Transverse colon (tissue), 4 donors: ENCODE measurements around the gene ZDHHC14. TPM values are rescaled to one million over a fixed set of nuclear protein-coding genes. Genes with fewer than 3 reads are reported as not detected.
"Not testable (repeated sequence)": the region's sequence is repeated elsewhere in the genome, so short reads cannot be mapped to it uniquely, and the experiment has no call there.

Source experiments
- DNase-seq: peaks from one replicate; pipeline ENCODE4 v3.0.0-alpha.2; 2019
- H3K27ac ChIP-seq, 4 donors: fragments of 200-600 bp; sonication (generic); 2 replicates each; pipeline ENCODE4 v1.5.1; 2016 to 2018; ENCODE audit warnings: inconsistent platforms in 4 of 4
- H3K27me3 ChIP-seq: fragments of 200-600 bp; sonication (generic); 2 replicates; pipeline ENCODE4 v1.5.1; 2017; ENCODE audit warnings: inconsistent platforms
- H3K36me3 ChIP-seq, 4 donors: fragments of 200-600 bp; sonication (generic); 2 replicates each; pipeline ENCODE4 v1.5.1; 2017 to 2019; ENCODE audit warnings: inconsistent platforms in 4 of 4
- H3K4me1 ChIP-seq, 4 donors: fragments of 200-600 bp; sonication (generic); 2 replicates each; pipeline ENCODE4 v1.5.1; 2017 to 2020; ENCODE audit warnings: inconsistent platforms in 4 of 4
- H3K4me3 ChIP-seq, 4 donors: fragments of 200-600 bp; sonication (generic); 1 replicate in 1 of 4; 2 replicates in 3 of 4; pipeline versions ENCODE4 v1.5.1 to v1.6.1; 2017 to 2019; ENCODE audit warnings: inconsistent platforms in 4 of 4
- H3K9me3 ChIP-seq, 2 donors: fragments of 200-600 bp; sonication (generic); 2 replicates each; pipeline ENCODE4 v1.5.1; 2017 to 2019; ENCODE audit warnings: inconsistent platforms in 2 of 2
- CTCF ChIP-seq, 5 experiments: fragments of 200-600 bp in 3 of 5; fragments of 450-650 bp in 2 of 5; sonication (generic) in 3 of 5; IDR thresholded peaks; 1 replicate in 2 of 5; 2 replicates in 3 of 5; pipeline ENCODE4 v1.5.1; 2016 to 2017; ENCODE audit warnings: antibody characterized with exemption in 5 of 5, inconsistent platforms in 3 of 5, mild to moderate bottlenecking in 2 of 5, moderate library complexity in 1 of 5
- EP300 ChIP-seq: sonication (generic); formaldehyde crosslinking; IDR thresholded peaks from one replicate; pipeline ENCODE4 v1.6.1; 2017; ENCODE audit warnings: antibody characterized with exemption, low read depth
- POLR2A ChIP-seq: fragments of 450-650 bp; IDR thresholded peaks from one replicate; pipeline ENCODE4 v1.6.1; 2016; ENCODE audit warnings: antibody characterized with exemption, mild to moderate bottlenecking, moderate library complexity
- POLR2AphosphoS5 ChIP-seq, 3 donors: sonication (generic); formaldehyde crosslinking; IDR thresholded peaks; one replicate each; pipeline ENCODE4 v1.6.1; 2016; ENCODE audit warnings: antibody characterized with exemption in 3 of 3
- WGBS, 2 donors: methylation state at CpG; one replicate each; pipeline ENCODE4 v1.1.5; 2018; ENCODE audit warnings: low coverage in 1 of 2; 5-methylcytosine and 5-hydroxymethylcytosine counted together
- in situ Hi-C, 4 donors: fragments of 200-750 bp; cut with MboI; loops; one replicate each; pipeline versions ENCODE4 v1.15.0 to v1.15.1; 2017; ENCODE audit warnings: low sequenced_read_pairs in 3 of 4, low pct_ligation_motif_present in 1 of 4, low pct_unique_long_range_greater_than_20kb in 1 of 4
- intact Hi-C: fragments of 100-400 bp; cut with DNase I; formaldehyde crosslinking; loops from one replicate; pipeline ENCODE4 v1.15.1; 2023; ENCODE audit warnings: low total_unique reads
- total RNA-seq, 4 donors: library from RNA; depleted of rRNA; stranded (reverse); fragments of >200 nt; gene quantifications; one replicate each; pipeline ENCODE4 v1.1.0, GENCODE V29; 2016

ZDHHC14 gene
- total RNA-seq, 4 donors from 2014 or later = 10.2 to 16.5 (median 12.5) TPM

GRCh38 chr6:157690441-157691210 is 309.6 kb downstream of the ZDHHC14 start:
- Histone ChIP-seq H3K9me3 (no peaks in the 10 kb centered on the region), H3K4me1 (peaks cover 0 to 14% (median 9%) of the 10 kb centered on the region in 4 donors), H3K36me3 (no peaks in the 10 kb centered on the region), H3K27ac (no peak overlapping the region), H3K4me3 (no peak overlapping the region), H3K27me3 (no peaks in the 10 kb centered on the region)
- intact Hi-C loops (no loop called here), in situ Hi-C loops (no loop called here)
- DNase-seq = no peak
- 88 to 95% methylated on average over 10 to 16 of the region's 16 CpGs for WGBS, 2 donors
- TF ChIP-seq POLR2AphosphoS5 (IDR thresholded peaks at IDR 0.05) (no peak), EP300 (no peak)

GRCh38 chr6:157691621-157692020 is 310.6 kb downstream of the ZDHHC14 start:
- H3K9me3 ChIP-seq, DNase-seq, H3K4me3 ChIP-seq, H3K27me3 ChIP-seq, in situ Hi-C loops, intact Hi-C loops, H3K36me3 ChIP-seq, H3K27ac ChIP-seq: not testable (repeated sequence)
- H3K4me1 ChIP-seq = peaks cover 0 to 14% (median 9%) of the 10 kb centered on the region in 4 donors
- 82 to 90% methylated on average over 10 of the region's 10 CpGs for WGBS, 2 donors

GRCh38 chr6:157693867-157694266 is 312.9 kb downstream of the ZDHHC14 start:
- intact Hi-C loops = no loop called here
- TF ChIP-seq EP300 = no peak
- no peak for TF ChIP-seq CTCF (IDR thresholded peaks at IDR 0.05)
- TF ChIP-seq POLR2AphosphoS5 (IDR thresholded peaks at IDR 0.05) = no peak
- TF ChIP-seq POLR2A = no peak
- Histone ChIP-seq H3K9me3 (peaks cover 0 to 3% of the 10 kb centered on the region in 2 donors), H3K27ac (no peak overlapping the region), H3K4me1 (peaks cover 0 to 4% (median 3%) of the 10 kb centered on the region in 4 donors), H3K4me3 (no peak overlapping the region), H3K27me3 (no peaks in the 10 kb centered on the region), H3K36me3 (no peaks in the 10 kb centered on the region)
- in situ Hi-C loops = no loop called here
- 72 to 83% methylated on average over 2 to 7 of the region's 7 CpGs for WGBS, 2 donors
- DNase-seq = no peak

GRCh38 chr6:157695301-157696040 is 314.5 kb downstream of the ZDHHC14 start:
- Histone ChIP-seq H3K36me3 (no peaks in the 10 kb centered on the region), H3K4me3 (no peak overlapping the region), H3K27ac (no peak overlapping the region), H3K9me3 (peaks cover 0 to 3% of the 10 kb centered on the region in 2 donors), H3K4me1 (no peaks in the 10 kb centered on the region), H3K27me3 (no peaks in the 10 kb centered on the region)
- DNase-seq = no peak
- TF ChIP-seq EP300 = no peak
- no peak for TF ChIP-seq POLR2A
- TF ChIP-seq POLR2AphosphoS5 (IDR thresholded peaks at IDR 0.05) = no peak
- TF ChIP-seq CTCF (IDR thresholded peaks at IDR 0.05) = no peak
- in situ Hi-C loops = no loop called here
- intact Hi-C loops = no loop called here
- 81 to 87% methylated on average over 4 to 17 of the region's 17 CpGs for whole genome bisulfite sequencing, 2 donors

GRCh38 chr6:157699777-157700636 is 319.0 kb downstream of the ZDHHC14 start:
- Histone ChIP-seq H3K36me3 (no peaks in the 10 kb centered on the region), H3K27me3 (no peaks in the 10 kb centered on the region), H3K27ac (no peak overlapping the region), H3K9me3 (peaks cover 0 to 3% of the 10 kb centered on the region in 2 donors), H3K4me3 (no peak overlapping the region), H3K4me1 (no peaks in the 10 kb centered on the region)
- intact Hi-C loops = no loop called here
- DNase-seq = no peak
- 72 to 79% methylated on average over 8 to 17 of the region's 17 CpGs for WGBS, 2 donors
- TF ChIP-seq CTCF (IDR thresholded peaks at IDR 0.05) (no peak), EP300 (no peak), POLR2A (no peak), POLR2AphosphoS5 (IDR thresholded peaks at IDR 0.05) (no peak)
- in situ Hi-C loops = no loop called here

GRCh38 chr6:157706351-157706750 is 325.4 kb downstream of the ZDHHC14 start:
- H3K9me3 ChIP-seq, H3K27ac ChIP-seq, in situ Hi-C loops, H3K27me3 ChIP-seq, DNase-seq, H3K4me1 ChIP-seq, H3K36me3 ChIP-seq, H3K4me3 ChIP-seq: not testable (repeated sequence)
- WGBS, 2 donors = 60 to 80% methylated on average over 1 to 6 of the region's 6 CpGs
- intact Hi-C loops = loop anchor here (5.0 kb wide), 1 partner anchor 1644 kb away; no protein-coding TSS in a partner anchor
